NAMALWA (cell line): Measurements from ENCODE around the gene C4orf50.

Experiments used
- DNase-seq: peaks from one replicate; pipeline ENCODE4 v3.0.0-alpha.2; 2015; ENCODE audit warnings: low spot score

The C4orf50 gene

DNA sequence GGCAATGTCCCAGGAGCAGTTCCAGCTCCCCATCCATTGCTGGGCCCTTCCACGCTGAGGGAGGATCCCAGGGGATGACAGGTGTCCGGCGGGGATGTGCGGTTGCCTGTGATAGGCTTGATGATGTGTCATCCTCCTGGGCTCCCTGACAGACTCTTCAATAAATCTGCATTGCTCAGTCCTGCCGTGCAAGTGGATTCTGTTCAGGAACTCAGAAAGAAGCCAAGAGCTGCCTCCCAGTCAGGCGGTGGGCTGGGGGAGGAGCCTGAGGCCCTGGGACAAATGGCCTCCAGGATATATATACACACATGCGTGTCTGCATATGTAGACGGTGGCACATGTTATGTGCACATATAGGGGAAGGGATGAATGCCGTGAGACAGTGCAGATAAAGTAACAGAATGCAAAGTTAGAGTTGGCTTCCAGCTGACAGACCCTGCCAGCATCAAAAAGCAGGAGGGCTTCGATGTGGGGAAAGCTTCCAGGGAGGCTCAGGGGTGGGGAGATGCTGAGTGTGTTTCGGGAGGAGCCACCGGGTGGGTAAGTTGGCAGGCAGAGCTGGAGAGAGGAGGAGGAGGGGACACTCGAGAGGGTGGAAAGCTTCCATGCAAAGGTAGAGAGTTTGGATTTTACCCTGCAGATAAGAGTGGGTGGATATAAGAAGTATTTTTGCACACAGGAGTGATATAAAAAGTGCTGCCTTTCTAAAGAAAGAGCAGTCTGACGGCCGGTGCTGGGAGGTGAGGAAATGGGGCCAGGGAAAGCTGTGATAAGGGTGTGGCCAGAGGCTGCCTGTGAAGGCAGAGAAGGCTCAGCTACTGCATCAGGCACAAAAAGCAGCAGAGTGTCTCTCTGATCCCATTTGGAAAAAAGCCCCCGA lies 96.9 kb downstream of the C4orf50 start:
- DNase-seq: no peak

- DNase-seq: no peak
Observed at GRCh38 chr4:5919571-5919970, 98.7 kb downstream of the C4orf50 start.

- DNase-seq: no peak
Observed at GRCh38 chr4:5919044-5919443, 99.2 kb downstream of the C4orf50 start.

- DNase-seq: no peak
Observed at GRCh38 chr4:5918331-5918985, 99.8 kb downstream of the C4orf50 start.

- DNase-seq: no peak
Observed at GRCh38 chr4:5917672-5918071, 100.6 kb downstream of the C4orf50 start.

DNA sequence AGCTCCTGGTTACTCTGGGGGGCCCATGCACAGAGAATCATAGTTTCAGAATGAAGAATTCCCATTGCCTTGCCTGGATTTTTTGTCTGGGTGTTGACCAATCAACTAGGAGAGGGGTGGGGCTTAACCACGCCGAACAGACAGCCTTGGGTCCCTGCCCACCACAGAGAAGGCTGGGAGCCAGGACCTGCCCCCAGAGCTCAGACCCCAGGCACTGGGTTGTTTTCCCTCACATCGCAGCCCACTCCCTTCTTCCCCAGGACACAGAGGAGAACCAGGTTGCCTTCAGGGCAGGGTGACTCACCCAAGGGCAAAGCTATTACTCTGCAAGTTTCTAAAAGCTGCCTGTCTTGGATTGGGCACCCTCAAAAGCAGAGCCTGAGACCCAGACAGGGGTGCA lies 102.0 kb downstream of the C4orf50 start:
- DNase-seq: no peak

GRCh38 chr4:5913454-5913853 lies 104.8 kb downstream of the C4orf50 start:
- no peak for DNase-seq

- no peak for DNase-seq
Observed at GRCh38 chr4:5912614-5913019, 105.6 kb downstream of the C4orf50 start.

DNA sequence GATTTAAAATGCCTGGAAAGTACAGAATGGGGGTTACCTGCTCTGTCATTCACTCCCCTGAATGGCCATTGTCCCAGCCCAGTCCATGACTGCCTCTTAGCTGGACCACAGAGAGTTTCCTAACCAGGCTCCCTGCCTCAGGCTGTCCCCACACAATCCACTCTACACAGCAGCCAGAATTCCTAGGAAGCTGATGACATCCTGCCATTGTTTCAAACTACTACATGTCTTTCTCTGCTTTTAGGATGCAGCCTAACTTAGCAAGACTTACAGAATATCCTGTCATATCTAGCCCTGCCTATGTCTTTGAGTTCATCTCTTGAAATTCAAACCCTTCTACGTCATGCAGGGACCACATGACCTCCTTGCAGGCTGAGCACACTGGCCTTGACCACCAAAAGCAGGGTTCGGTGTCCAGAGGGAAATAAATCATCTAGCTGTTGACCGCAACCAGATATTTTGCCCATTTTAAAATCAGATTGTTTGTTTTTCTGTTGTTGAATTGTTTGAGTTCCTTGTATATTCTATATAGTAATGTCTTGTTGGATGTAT lies 109.3 kb downstream of the C4orf50 start:
- DNase-seq: no peak

DNA sequence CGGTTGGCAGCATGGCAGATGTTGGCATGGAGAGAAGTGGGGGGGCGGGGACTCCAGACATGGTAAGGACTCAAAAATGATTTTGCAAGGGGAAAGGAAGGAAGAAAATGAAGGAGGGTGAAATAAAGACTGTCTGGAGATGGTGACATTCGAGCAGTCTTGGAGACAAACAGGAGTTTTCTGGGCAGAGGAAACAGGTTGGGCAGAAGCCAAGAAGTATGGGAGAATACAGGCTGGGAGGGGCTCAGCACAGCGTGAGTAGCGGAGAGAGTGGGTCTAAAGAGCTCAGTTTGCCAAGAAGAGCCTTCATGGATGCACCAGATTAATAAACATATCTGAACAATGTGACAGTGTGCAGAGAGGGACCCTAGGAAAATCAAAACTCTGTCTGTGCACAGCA lies 112.0 kb downstream of the C4orf50 start:
- DNase-seq: no peak

GRCh38 chr4:5905714-5906113 lies 112.5 kb downstream of the C4orf50 start:
- DNase-seq: no peak

DNA sequence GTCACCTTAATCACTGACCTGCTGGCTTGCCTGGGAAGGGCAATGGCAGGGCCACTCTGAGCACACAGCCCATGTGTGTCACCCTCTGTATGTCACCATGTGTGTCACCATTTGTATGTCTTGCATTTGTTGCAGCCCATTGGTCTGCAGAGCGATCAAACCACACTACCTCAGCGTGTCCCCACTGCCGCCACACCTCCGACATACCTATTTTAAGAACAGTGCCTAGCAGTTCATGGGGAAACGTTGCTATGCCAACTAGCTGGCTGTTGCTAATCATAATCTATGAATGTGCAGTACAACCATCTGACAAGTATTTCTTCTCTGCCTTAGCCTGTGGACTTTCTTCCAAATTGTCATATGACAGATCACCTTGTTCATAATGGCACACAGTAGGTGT lies 117.4 kb downstream of the C4orf50 start:
- no peak for DNase-seq

- DNase-seq: no peak
Observed at GRCh38 chr4:5899881-5900280, 118.3 kb downstream of the C4orf50 start.

- DNase-seq: no peak
Observed at GRCh38 chr4:5899396-5899795, 118.8 kb downstream of the C4orf50 start.

DNA sequence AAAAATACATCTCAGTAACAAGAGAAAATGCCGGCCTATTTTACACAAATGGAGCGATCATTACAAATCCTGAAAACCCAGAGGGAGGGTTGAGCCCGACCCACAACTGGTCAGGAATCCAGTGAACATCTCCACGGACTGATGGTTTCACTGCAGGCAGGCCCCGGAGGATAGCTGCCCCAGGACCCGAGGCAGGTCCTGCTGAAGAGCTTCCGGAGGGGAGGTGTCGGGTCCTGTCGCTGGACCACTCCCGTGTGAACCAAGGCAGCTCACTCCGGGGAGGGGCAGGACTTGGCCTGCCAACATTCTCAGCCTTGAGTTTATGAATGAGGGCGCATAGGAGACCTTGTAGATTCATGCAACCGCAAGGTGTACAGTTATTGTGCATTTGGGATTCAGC lies 120.6 kb downstream of the C4orf50 start:
- DNase-seq: no peak

GRCh38 chr4:5895287-5895686 lies 122.9 kb downstream of the C4orf50 start:
- DNase-seq: no peak

DNA sequence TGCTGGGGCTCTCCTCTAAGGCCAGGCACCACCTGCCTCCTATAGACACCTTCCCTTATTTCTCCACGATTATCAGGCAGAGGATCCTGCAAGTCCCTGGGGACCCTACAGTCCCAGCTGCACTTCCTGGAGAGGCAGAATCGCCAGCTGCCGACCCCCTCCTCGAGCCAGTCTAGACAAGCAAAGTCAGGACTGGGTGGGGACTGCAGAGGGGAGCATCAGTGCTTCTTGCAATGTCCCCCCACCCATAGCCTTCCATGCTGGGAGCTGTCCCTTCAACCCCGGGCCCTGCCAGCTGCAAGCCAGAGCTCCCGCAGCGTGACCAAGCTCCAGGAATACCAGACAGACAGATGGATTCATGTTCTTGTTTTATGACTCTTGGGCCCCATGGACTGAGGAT lies 124.0 kb downstream of the C4orf50 start:
- no peak for DNase-seq

GRCh38 chr4:5893591-5893990 lies 124.6 kb downstream of the C4orf50 start:
- DNase-seq: no peak

- DNase-seq: no peak
Observed at GRCh38 chr4:5893004-5893580, 125.1 kb downstream of the C4orf50 start, which contains the start of gene CRMP1. Gene CRMP1, minus strand, starts transcription at chr4:5893086. Its CDS starts 117 bp downstream, at chr4:5892969.

DNA sequence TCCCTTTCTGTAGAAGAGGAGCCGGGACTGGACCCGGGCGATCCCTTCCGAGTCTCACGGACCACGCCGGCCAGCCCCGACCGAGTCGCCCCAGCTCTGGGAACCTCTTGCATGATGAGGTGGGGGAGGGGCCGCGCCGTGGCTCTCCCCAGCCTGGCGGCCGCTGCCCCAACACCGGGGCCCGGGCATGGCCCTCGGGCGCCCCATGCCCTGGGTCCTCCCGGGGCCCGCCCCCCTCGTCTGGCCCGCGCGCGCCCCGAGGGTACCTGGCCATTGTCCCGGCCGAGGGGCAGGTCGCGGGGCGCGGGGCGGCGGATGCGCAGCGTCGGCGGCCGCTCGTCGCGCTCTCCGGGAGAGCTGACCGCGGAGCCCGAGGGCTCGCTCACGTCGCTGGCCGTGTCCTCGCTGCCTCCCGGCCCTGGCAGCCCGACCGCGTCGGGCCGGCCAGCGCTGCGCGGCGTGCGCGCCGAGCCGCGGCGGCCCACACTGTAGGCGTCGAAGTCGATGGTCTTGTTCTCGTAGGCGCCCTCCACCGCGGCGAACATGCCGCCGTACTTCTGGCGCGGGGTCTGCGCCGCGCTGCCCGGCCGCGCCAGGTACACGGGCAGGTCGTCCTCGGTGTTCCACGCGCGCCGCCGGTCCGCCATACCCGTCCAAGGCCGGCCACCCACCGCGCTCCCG lies 125.8 kb downstream of the C4orf50 start:
- DNase-seq: no peak

DNA sequence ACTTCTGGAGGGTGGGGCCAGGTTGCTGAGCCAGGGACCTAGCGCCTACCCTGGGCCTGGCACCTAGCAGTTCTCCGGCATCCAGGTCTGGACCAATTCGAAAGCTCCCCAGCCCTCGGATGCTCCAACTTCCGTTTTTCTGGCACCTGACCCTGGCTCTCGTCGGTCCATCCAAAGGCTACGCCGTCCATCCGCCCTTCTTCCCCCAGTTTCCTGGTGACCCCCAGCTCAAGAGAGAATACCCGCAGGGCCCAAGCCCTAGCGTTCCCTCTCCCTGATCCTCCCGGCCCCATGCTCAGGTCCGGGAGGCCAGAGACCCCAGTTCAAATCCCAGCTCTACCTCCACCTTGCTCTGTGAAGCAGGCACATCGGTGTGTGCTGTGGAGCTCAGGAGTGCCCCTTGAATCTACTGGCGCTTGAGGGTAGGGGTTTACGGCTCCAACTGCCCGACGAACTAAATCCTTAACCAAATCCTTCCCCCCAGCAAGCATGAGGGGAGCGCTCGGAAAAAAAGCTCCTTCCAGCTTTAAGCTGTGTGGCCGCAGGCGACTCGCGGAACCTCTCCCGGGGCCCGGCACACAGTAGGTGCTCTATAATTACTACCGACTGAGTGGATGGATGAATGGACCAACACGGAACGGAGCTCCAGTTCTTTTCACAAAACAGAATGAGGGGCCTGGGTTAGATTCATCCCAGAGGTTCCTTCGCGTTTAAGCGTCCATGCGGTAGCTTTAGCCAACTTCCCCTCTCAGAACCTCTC lies 126.5 kb downstream of the C4orf50 start:
- no peak for DNase-seq
